AG10803 (cell line): ENCODE data around the gene SNRNP25.
A peak's percentile ranks its signal among the peaks of the same experiment; 100 is the strongest.

Experiments used
- DNase-seq: peaks from one replicate; pipeline ENCODE4 v3.0.0; 2010; ENCODE audit warnings: low read depth
- H3K4me3 ChIP-seq: 2 replicates; pipeline ENCODE4 v1.5.1; 2011; ENCODE audit warnings: mild to moderate bottlenecking, low read length, control low read depth
- CTCF ChIP-seq: conservative IDR thresholded peaks from 2 replicates; pipeline ENCODE4 v1.5.1; 2011; ENCODE audit warnings: mild to moderate bottlenecking, low read length, control low read depth, inconsistent platforms

The SNRNP25 gene

GRCh38 chr16:83781-84615 lies 30.4 kb downstream of the SNRNP25 start:
- H3K4me3 ChIP-seq, result no peak overlapping the region
- no peak for TF ChIP-seq CTCF
- no peak for DNase-seq

GRCh38 chr16:84718-85406 lies 31.2 kb downstream of the SNRNP25 start:
- no peak overlapping the region for H3K4me3 ChIP-seq
- DNase-seq, result peak; percentile 91
- TF ChIP-seq CTCF, result no peak

- H3K4me3 ChIP-seq, result no peak overlapping the region
- DNase-seq, result no peak
- no peak for TF ChIP-seq CTCF
Observed at GRCh38 chr16:85407-85782, 31.8 kb downstream of the SNRNP25 start.

- no peak overlapping the region for H3K4me3 ChIP-seq
- TF ChIP-seq CTCF, result no peak
- no peak for DNase-seq
Observed at GRCh38 chr16:85865-86264, 32.2 kb downstream of the SNRNP25 start.

GRCh38 chr16:86483-86952 lies 32.9 kb downstream of the SNRNP25 start:
- H3K4me3 ChIP-seq, result no peak overlapping the region
- no peak for DNase-seq

GRCh38 chr16:88613-89012 lies 35.0 kb downstream of the SNRNP25 start:
- TF ChIP-seq CTCF, result no peak
- DNase-seq, result no peak
- H3K4me3 ChIP-seq, result no peak overlapping the region

More at GRCh38 chr16:86483-86952, 32.9 kb downstream of the SNRNP25 start:
- TF ChIP-seq CTCF, result no peak
